PFSK-1 (cell line): ENCODE results near the gene LRFN5.
A peak's percentile ranks its signal among the peaks of the same experiment; 100 is the strongest.

Source experiments
- FOXP2 ChIP-seq: optimal IDR thresholded peaks from 2 replicates; pipeline ENCODE3; 2011; ENCODE audit warnings: borderline replicate concordance, control low read depth, inconsistent platforms; ENCODE audit not compliant: insufficient read depth; ENCODE audit errors: extremely low read length, extremely low read depth
- POLR2AphosphoS5 ChIP-seq: IDR thresholded peaks from 2 replicates; pipeline ENCODE4 v1.6.1; 2012; ENCODE audit warnings: low read depth, mild to moderate bottlenecking, control low read depth, low read length, moderate library complexity
- REST ChIP-seq, 2 experiments: IDR thresholded peaks; 2 replicates each; pipeline versions ENCODE4 v1.6.1 to v1.8.0; 2011 to 2012; ENCODE audit warnings: low read depth in 2 of 2, low read length in 2 of 2, control low read depth in 1 of 2, inconsistent platforms in 1 of 2, mild to moderate bottlenecking in 1 of 2, moderate library complexity in 1 of 2; ENCODE audit not compliant: insufficient read depth in 1 of 2
- SIN3A ChIP-seq: IDR thresholded peaks from 2 replicates; pipeline ENCODE4 v1.6.1; 2012; ENCODE audit warnings: mild to moderate bottlenecking, low read length, moderate library complexity, borderline replicate concordance; ENCODE audit not compliant: insufficient read depth
- TAF1 ChIP-seq: IDR thresholded peaks from 2 replicates; pipeline ENCODE4 v1.6.1; 2012; ENCODE audit warnings: low read length, control low read depth, borderline replicate concordance; ENCODE audit not compliant: insufficient read depth

Gene LRFN5

GRCh38 chr14:41810362-41810761 lies 203.7 kb downstream of the LRFN5 start:
- TF ChIP-seq POLR2AphosphoS5 (no peak), REST (IDR thresholded peaks at IDR 0.05; ENCODE audit: insufficient read depth in 1 of 2, low read depth in 2 of 2, low read length in 2 of 2) (no peak), FOXP2 (no peak), TAF1 (no peak), SIN3A (no peak)

- TF ChIP-seq POLR2AphosphoS5: no peak
- TF ChIP-seq REST (IDR thresholded peaks at IDR 0.05; ENCODE audit: insufficient read depth in 1 of 2, low read depth in 2 of 2, low read length in 2 of 2): no peak
- TF ChIP-seq SIN3A: no peak
- TF ChIP-seq FOXP2: no peak
- TF ChIP-seq TAF1: no peak
These were observed 210.9 kb downstream of the LRFN5 start for GRCh38 chr14:41817626-41818025.

- no peak for TF ChIP-seq TAF1
- no peak for TF ChIP-seq SIN3A
- TF ChIP-seq POLR2AphosphoS5: no peak
- TF ChIP-seq REST (IDR thresholded peaks at IDR 0.05; ENCODE audit: insufficient read depth in 1 of 2, low read depth in 2 of 2, low read length in 2 of 2): no peak
- no peak for TF ChIP-seq FOXP2
These were observed 217.8 kb downstream of the LRFN5 start for GRCh38 chr14:41824441-41824840.

GRCh38 chr14:41825622-41826021 lies 218.9 kb downstream of the LRFN5 start:
- TF ChIP-seq TAF1 (no peak), REST (IDR thresholded peaks at IDR 0.05; ENCODE audit: insufficient read depth in 1 of 2, low read depth in 2 of 2, low read length in 2 of 2) (no peak), SIN3A (no peak), POLR2AphosphoS5 (no peak), FOXP2 (no peak)

- no peak for TF ChIP-seq TAF1
- TF ChIP-seq SIN3A: no peak
- TF ChIP-seq FOXP2: peak; percentile 26
- TF ChIP-seq POLR2AphosphoS5: no peak
These were observed 224.2 kb downstream of the LRFN5 start for GRCh38 chr14:41830714-41831406.
